T-helper 2 cell treated with Interferon-gamma antibody and Interleukin-4, amounts not matched to agents 5 μg/mL and 100 μg/mL, for 36 hours (primary cell): ENCODE data around the gene CNOT6L.
"Not testable (repeated sequence)": the region's sequence is repeated elsewhere in the genome, so short reads cannot be mapped to it uniquely, and the experiment has no call there.

ENCODE experiments used
- DNase-seq: peaks from one replicate; pipeline ENCODE4 v3.0.0; 2021; ENCODE audit warnings: low spot score
- H3K27ac Mint-ChIP-seq: one replicate; pipeline ENCODE4 v1.8.0; 2021; ENCODE audit warnings: mild to moderate bottlenecking, mixed read lengths
- H3K27me3 Mint-ChIP-seq: one replicate; pipeline ENCODE4 v1.8.0; 2021; ENCODE audit warnings: low read depth, mixed read lengths
- H3K36me3 Mint-ChIP-seq: one replicate; pipeline ENCODE4 v1.8.0; 2021; ENCODE audit warnings: low read depth, mixed read lengths
- H3K4me1 Mint-ChIP-seq: one replicate; pipeline ENCODE4 v1.8.0; 2021; ENCODE audit warnings: low read depth, mixed read lengths
- H3K4me3 Mint-ChIP-seq: one replicate; pipeline ENCODE4 v1.8.0; 2022; ENCODE audit warnings: mild to moderate bottlenecking, moderate library complexity, mixed read lengths
- H3K9me3 Mint-ChIP-seq: one replicate; pipeline ENCODE4 v1.8.0; 2021; ENCODE audit warnings: mixed read lengths

Gene CNOT6L

GRCh38 chr4:77782102-77782835 lies 36.9 kb downstream of the CNOT6L start:
- H3K4me1 Mint-ChIP-seq, result peaks cover 35% of the 10 kb centered on the region
- no peak for DNase-seq
- H3K9me3 Mint-ChIP-seq, result no peaks in the 10 kb centered on the region

GRCh38 chr4:77780762-77781161 lies 38.4 kb downstream of the CNOT6L start:
- H3K4me3 Mint-ChIP-seq, DNase-seq, H3K27ac Mint-ChIP-seq, H3K27me3 Mint-ChIP-seq, H3K9me3 Mint-ChIP-seq: not testable (repeated sequence)
- H3K36me3 Mint-ChIP-seq, result peaks cover 14% of the 10 kb centered on the region
- peaks cover 35% of the 10 kb centered on the region for H3K4me1 Mint-ChIP-seq

More at GRCh38 chr4:77782102-77782835, 36.9 kb downstream of the CNOT6L start:
- Mint-ChIP-seq H3K27me3 (no peaks in the 10 kb centered on the region), H3K27ac (no peak overlapping the region), H3K4me3 (no peak overlapping the region), H3K36me3 (peaks cover 13% of the 10 kb centered on the region)

GRCh38 chr4:77777135-77777807 lies 41.9 kb downstream of the CNOT6L start:
- Mint-ChIP-seq H3K4me3 (no peak overlapping the region), H3K4me1 (peaks cover 17% of the 10 kb centered on the region), H3K36me3 (peaks cover 22% of the 10 kb centered on the region), H3K27ac (no peak overlapping the region), H3K27me3 (no peaks in the 10 kb centered on the region), H3K9me3 (no peaks in the 10 kb centered on the region)
- no peak for DNase-seq

- H3K36me3 Mint-ChIP-seq, result peaks cover 25% of the 10 kb centered on the region
These were observed 42.7 kb downstream of the CNOT6L start for GRCh38 chr4:77776182-77777134.

GRCh38 chr4:77773101-77773500 lies 46.1 kb downstream of the CNOT6L start:
- no peak overlapping the region for H3K27ac Mint-ChIP-seq
- peaks cover 13% of the 10 kb centered on the region for H3K4me1 Mint-ChIP-seq

More at GRCh38 chr4:77776182-77777134, 42.7 kb downstream of the CNOT6L start:
- DNase-seq, result no peak
- Mint-ChIP-seq H3K27me3 (no peaks in the 10 kb centered on the region), H3K4me1 (peaks cover 13% of the 10 kb centered on the region), H3K4me3 (no peak overlapping the region), H3K27ac (no peak overlapping the region), H3K9me3 (no peaks in the 10 kb centered on the region)

GRCh38 chr4:77771566-77771965 lies 47.6 kb downstream of the CNOT6L start:
- Mint-ChIP-seq H3K4me3 (no peak overlapping the region), H3K36me3 (peaks cover 49% of the 10 kb centered on the region), H3K27ac (no peak overlapping the region), H3K9me3 (peaks cover 6% of the 10 kb centered on the region), H3K4me1 (peaks cover 2% of the 10 kb centered on the region), H3K27me3 (no peaks in the 10 kb centered on the region)
- no peak for DNase-seq

More at GRCh38 chr4:77773101-77773500, 46.1 kb downstream of the CNOT6L start:
- Mint-ChIP-seq H3K4me3 (no peak overlapping the region), H3K9me3 (peaks cover 6% of the 10 kb centered on the region), H3K27me3 (no peaks in the 10 kb centered on the region), H3K36me3 (peaks cover 39% of the 10 kb centered on the region)
- DNase-seq, result no peak

- H3K27me3 Mint-ChIP-seq, result no peaks in the 10 kb centered on the region
- peaks cover 31% of the 10 kb centered on the region for H3K9me3 Mint-ChIP-seq
- peaks cover 75% of the 10 kb centered on the region for H3K36me3 Mint-ChIP-seq
- no peak overlapping the region for H3K4me3 Mint-ChIP-seq
- DNase-seq, result no peak
- H3K27ac Mint-ChIP-seq, result no peak overlapping the region
- no peaks in the 10 kb centered on the region for H3K4me1 Mint-ChIP-seq
These were observed 53.4 kb downstream of the CNOT6L start for GRCh38 chr4:77765720-77766119.

GRCh38 chr4:77762531-77762930 lies 56.6 kb downstream of the CNOT6L start:
- H3K4me3 Mint-ChIP-seq, result no peak overlapping the region
- H3K4me1 Mint-ChIP-seq, result peaks cover 1% of the 10 kb centered on the region
- H3K9me3 Mint-ChIP-seq, result peaks cover 34% of the 10 kb centered on the region
- peaks cover 81% of the 10 kb centered on the region for H3K36me3 Mint-ChIP-seq
- no peak overlapping the region for H3K27ac Mint-ChIP-seq
- H3K27me3 Mint-ChIP-seq, result no peaks in the 10 kb centered on the region
- DNase-seq, result no peak

- Mint-ChIP-seq H3K27me3 (no peaks in the 10 kb centered on the region), H3K4me3 (no peak overlapping the region), H3K9me3 (peaks cover 34% of the 10 kb centered on the region), H3K4me1 (peaks cover 1% of the 10 kb centered on the region), H3K27ac (no peak overlapping the region), H3K36me3 (peaks cover 82% of the 10 kb centered on the region)
- DNase-seq, result no peak
These were observed 57.6 kb downstream of the CNOT6L start for GRCh38 chr4:77761595-77761994.

- Mint-ChIP-seq H3K36me3 (peaks cover 76% of the 10 kb centered on the region), H3K27ac (no peak overlapping the region), H3K4me1 (peaks cover 1% of the 10 kb centered on the region), H3K27me3 (no peaks in the 10 kb centered on the region), H3K4me3 (no peak overlapping the region), H3K9me3 (peaks cover 30% of the 10 kb centered on the region)
- DNase-seq, result no peak
These were observed 60.4 kb downstream of the CNOT6L start for GRCh38 chr4:77758804-77759203.

- Mint-ChIP-seq H3K27me3 (no peaks in the 10 kb centered on the region), H3K27ac (no peak overlapping the region), H3K4me1 (no peaks in the 10 kb centered on the region), H3K4me3 (no peak overlapping the region), H3K36me3 (peaks cover 54% of the 10 kb centered on the region), H3K9me3 (peaks cover 13% of the 10 kb centered on the region)
- no peak for DNase-seq
These were observed 67.4 kb downstream of the CNOT6L start for GRCh38 chr4:77751764-77752163.

GRCh38 chr4:77745792-77746191 lies 73.4 kb downstream of the CNOT6L start:
- Mint-ChIP-seq H3K9me3 (no peaks in the 10 kb centered on the region), H3K4me3 (no peak overlapping the region), H3K36me3 (peaks cover 48% of the 10 kb centered on the region), H3K27me3 (no peaks in the 10 kb centered on the region), H3K27ac (no peak overlapping the region), H3K4me1 (peaks cover 6% of the 10 kb centered on the region)
- DNase-seq, result no peak

- H3K36me3 Mint-ChIP-seq, result peaks cover 52% of the 10 kb centered on the region
- no peak for DNase-seq
- H3K27ac Mint-ChIP-seq, result no peak overlapping the region
- no peak overlapping the region for H3K4me3 Mint-ChIP-seq
- H3K9me3 Mint-ChIP-seq, result no peaks in the 10 kb centered on the region
- peaks cover 15% of the 10 kb centered on the region for H3K4me1 Mint-ChIP-seq
- H3K27me3 Mint-ChIP-seq, result no peaks in the 10 kb centered on the region
These were observed 77.1 kb downstream of the CNOT6L start for GRCh38 chr4:77742054-77742453.

GRCh38 chr4:77740480-77740879 lies 78.7 kb downstream of the CNOT6L start:
- Mint-ChIP-seq H3K4me1 (peaks cover 29% of the 10 kb centered on the region), H3K27me3 (no peaks in the 10 kb centered on the region), H3K27ac (no peak overlapping the region), H3K9me3 (no peaks in the 10 kb centered on the region), H3K36me3 (peaks cover 56% of the 10 kb centered on the region), H3K4me3 (no peak overlapping the region)
- no peak for DNase-seq
